Gastroesophageal sphincter (tissue), 4 donors: ENCODE results near the gene RREB1. TPM values are rescaled to one million over a fixed set of nuclear protein-coding genes. Genes with fewer than 3 reads are reported as not detected.

ENCODE experiments used
- ATAC-seq: fragments of 150-250 bp; one replicate; pipeline ENCODE4 v1.9.1; 2016; ENCODE audit warnings: mild to moderate bottlenecking, moderate library complexity
- H3K27ac ChIP-seq, 4 donors: fragments of 200-600 bp; sonication (generic) in 3 of 4; 1 replicate in 3 of 4; 2 replicates in 1 of 4; pipeline ENCODE4 v1.5.1; 2016 to 2019
- H3K27me3 ChIP-seq: fragments of 200-600 bp; sonication (generic); one replicate; pipeline ENCODE4 v1.5.1; 2019
- H3K36me3 ChIP-seq, 2 donors: fragments of 200-600 bp; sonication (generic); one replicate each; pipeline ENCODE4 v1.5.1; 2019; ENCODE audit warnings: control low read depth in 1 of 2
- H3K4me1 ChIP-seq, 3 donors: fragments of 200-600 bp; sonication (generic); 1 replicate in 2 of 3; 2 replicates in 1 of 3; pipeline ENCODE4 v1.5.1; 2016 to 2019; ENCODE audit warnings: control low read depth in 2 of 3
- H3K4me3 ChIP-seq, 2 donors: fragments of 200-600 bp; sonication (generic); one replicate each; pipeline ENCODE4 v1.5.1; 2019; ENCODE audit warnings: mild to moderate bottlenecking in 1 of 2, moderate library complexity in 1 of 2
- H3K9me3 ChIP-seq, 3 donors: fragments of 200-600 bp; sonication (generic); one replicate each; pipeline ENCODE4 v1.5.1; 2017 to 2019; ENCODE audit warnings: control low read depth in 2 of 3
- EP300 ChIP-seq: sonication (generic); formaldehyde crosslinking; IDR thresholded peaks from one replicate; pipeline ENCODE4 v1.6.1; 2017; ENCODE audit warnings: antibody characterized with exemption, mild to moderate bottlenecking
- POLR2A ChIP-seq, 2 donors: fragments of 450-650 bp; IDR thresholded peaks; one replicate each; pipeline ENCODE4 v1.6.1; 2017; ENCODE audit warnings: antibody characterized with exemption in 2 of 2, mild to moderate bottlenecking in 2 of 2, moderate library complexity in 1 of 2
- POLR2AphosphoS5 ChIP-seq: sonication (generic); formaldehyde crosslinking; IDR thresholded peaks from one replicate; pipeline ENCODE4 v1.6.1; 2017; ENCODE audit warnings: antibody characterized with exemption
- WGBS, 2 donors: methylation state at CpG; one replicate each; pipeline ENCODE4 v1.1.5; 2018; ENCODE audit warnings: low coverage in 1 of 2; 5-methylcytosine and 5-hydroxymethylcytosine counted together
- total RNA-seq, 4 donors: library from RNA; depleted of rRNA; stranded (reverse); fragments of >200 nt; gene quantifications; one replicate each; pipeline ENCODE4 v1.1.0, GENCODE V29; 2016
- TF ChIP-seq, protein P1 (sequence below), 4 experiments: fragments of 200-600 bp in 2 of 4; fragments of 450-650 bp in 2 of 4; sonication (generic) in 1 of 4; IDR thresholded peaks; one replicate each; pipeline ENCODE4 v1.5.1; 2017 to 2019; ENCODE audit warnings: antibody characterized with exemption in 4 of 4, mild to moderate bottlenecking in 2 of 4, moderate library complexity in 2 of 4

Gene RREB1
- total RNA-seq, 4 donors from 2014 or later, result 20.3 to 40.8 (median 28.1) TPM

DNA sequence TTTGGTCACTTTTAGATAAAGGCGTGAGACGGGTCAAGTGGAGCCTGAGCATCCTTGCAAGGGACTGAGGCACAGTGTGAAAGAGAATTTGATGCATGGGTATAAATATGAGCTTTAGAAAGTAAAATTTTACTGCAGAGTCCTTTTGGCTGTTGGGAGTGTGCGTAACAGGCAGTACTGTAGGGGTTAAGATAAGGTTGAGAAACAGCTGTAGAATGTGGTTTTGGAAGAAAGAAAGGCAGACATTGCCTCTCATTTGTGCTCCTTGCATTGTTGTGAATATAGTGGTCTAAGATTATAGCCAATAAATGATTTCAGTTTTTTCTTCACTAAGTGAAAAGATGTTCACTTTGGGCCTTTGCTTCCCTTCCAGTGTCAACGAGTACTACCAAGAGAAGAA lies 73.0 kb downstream of the RREB1 start:
- WGBS, 2 donors, result 95 to 100% methylated on average over 1 to 4 of the region's 4 CpGs
- H3K4me1 ChIP-seq, result peaks cover 2 to 11% (median 4%) of the 10 kb centered on the region in 3 donors
- no peak for ATAC-seq
- no peak for TF ChIP-seq POLR2AphosphoS5
- TF ChIP-seq POLR2A (IDR thresholded peaks at IDR 0.05), result no peak
- no peak overlapping the region for H3K4me3 ChIP-seq
- no peaks in the 10 kb centered on the region for H3K9me3 ChIP-seq
- peaks cover 0 to 79% of the 10 kb centered on the region in 2 donors for H3K36me3 ChIP-seq
- no peak overlapping the region for H3K27ac ChIP-seq
- H3K27me3 ChIP-seq, result no peaks in the 10 kb centered on the region

DNA sequence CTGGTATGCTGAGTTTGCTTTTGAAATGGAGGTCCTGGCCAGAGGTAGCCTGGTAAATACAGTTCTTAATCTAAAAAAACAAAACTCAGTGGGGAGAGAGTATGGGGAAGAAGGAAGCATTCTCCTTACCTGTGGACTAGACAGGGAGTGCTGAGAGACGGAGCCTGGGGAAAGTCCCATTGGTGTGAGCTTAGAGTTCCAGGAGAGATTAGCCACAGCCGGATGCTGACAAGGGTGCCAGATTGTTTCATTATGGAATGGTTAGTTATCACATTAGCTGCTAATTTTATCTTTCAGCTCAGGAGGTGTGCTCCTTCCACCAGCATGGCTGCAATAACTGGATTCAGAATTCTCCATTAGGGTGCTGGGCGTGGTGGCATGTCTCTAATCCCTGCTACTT lies 75.9 kb downstream of the RREB1 start:
- peaks cover 0 to 95% of the 10 kb centered on the region in 2 donors for H3K36me3 ChIP-seq

DNA sequence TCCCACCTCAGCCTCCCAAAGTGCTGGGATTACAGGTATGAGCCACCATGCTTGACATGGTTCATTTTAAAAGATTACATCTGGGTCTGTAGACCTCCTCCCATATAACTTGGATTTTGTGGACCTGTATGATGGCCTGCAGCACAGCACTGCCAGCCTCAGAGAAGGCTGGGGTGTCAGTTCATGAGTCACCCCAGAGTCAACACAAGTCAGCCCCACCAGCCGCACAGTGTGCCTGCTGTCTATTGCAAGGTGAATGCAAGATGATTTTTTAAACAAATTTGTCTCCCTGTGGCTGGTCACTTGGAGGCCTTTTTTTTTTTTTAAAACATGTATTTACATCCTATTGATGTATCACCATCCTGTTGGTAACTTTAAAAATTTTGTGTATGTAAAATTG lies 76.7 kb downstream of the RREB1 start:
- whole genome bisulfite sequencing, 2 donors, result 57 to 80% methylated on average over 1 of the region's 1 CpG
- peaks cover 0 to 98% of the 10 kb centered on the region in 2 donors for H3K36me3 ChIP-seq

More for the DNA sequence above, 75.9 kb downstream of the RREB1 start:
- TF ChIP-seq POLR2A (IDR thresholded peaks at IDR 0.05), result no peak
- ATAC-seq, result no peak
- Histone ChIP-seq H3K4me1 (no peaks in the 10 kb centered on the region), H3K27ac (no peak overlapping the region), H3K9me3 (no peaks in the 10 kb centered on the region), H3K27me3 (no peaks in the 10 kb centered on the region), H3K4me3 (no peak overlapping the region)
- 50% methylated on average over 3 of the region's 3 CpGs; no CpG with 5 or more reads in 1 of the 2 donors for WGBS, 2 donors

DNA sequence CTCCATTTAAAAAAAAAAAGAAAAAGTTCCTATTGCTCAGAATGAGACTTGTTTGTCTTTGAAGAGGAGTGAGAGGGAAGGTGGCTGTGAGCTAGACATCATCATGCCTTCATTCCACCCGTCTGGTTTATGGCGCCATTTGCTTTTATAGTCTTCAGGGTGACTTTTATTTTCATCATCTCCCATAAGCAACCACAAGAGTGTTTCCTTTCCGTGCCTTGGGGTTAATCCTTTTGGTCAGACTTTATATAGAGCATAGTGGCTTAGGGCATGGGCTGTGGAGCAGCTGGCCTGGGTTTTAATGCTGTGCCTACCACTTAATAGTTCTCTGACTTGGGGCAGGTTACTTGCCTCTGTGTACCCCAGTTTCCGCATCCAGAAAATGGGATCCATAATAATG lies 77.8 kb downstream of the RREB1 start:
- Histone ChIP-seq H3K27me3 (no peaks in the 10 kb centered on the region), H3K9me3 (no peaks in the 10 kb centered on the region), H3K27ac (no peak overlapping the region), H3K4me1 (no peaks in the 10 kb centered on the region), H3K4me3 (no peak overlapping the region), H3K36me3 (peaks cover 0 to 99% of the 10 kb centered on the region in 2 donors)
- TF ChIP-seq POLR2A (IDR thresholded peaks at IDR 0.05), result no peak
- TF ChIP-seq EP300, result no peak
- TF ChIP-seq, protein P1, sequence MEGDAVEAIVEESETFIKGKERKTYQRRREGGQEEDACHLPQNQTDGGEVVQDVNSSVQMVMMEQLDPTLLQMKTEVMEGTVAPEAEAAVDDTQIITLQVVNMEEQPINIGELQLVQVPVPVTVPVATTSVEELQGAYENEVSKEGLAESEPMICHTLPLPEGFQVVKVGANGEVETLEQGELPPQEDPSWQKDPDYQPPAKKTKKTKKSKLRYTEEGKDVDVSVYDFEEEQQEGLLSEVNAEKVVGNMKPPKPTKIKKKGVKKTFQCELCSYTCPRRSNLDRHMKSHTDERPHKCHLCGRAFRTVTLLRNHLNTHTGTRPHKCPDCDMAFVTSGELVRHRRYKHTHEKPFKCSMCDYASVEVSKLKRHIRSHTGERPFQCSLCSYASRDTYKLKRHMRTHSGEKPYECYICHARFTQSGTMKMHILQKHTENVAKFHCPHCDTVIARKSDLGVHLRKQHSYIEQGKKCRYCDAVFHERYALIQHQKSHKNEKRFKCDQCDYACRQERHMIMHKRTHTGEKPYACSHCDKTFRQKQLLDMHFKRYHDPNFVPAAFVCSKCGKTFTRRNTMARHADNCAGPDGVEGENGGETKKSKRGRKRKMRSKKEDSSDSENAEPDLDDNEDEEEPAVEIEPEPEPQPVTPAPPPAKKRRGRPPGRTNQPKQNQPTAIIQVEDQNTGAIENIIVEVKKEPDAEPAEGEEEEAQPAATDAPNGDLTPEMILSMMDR (IDR thresholded peaks at IDR 0.05), result no peak
- TF ChIP-seq POLR2AphosphoS5, result no peak
- no peak for ATAC-seq
- 82 to 92% methylated on average over 4 of the region's 4 CpGs for WGBS, 2 donors

More for the DNA sequence above, 76.7 kb downstream of the RREB1 start:
- no peak for ATAC-seq
- Histone ChIP-seq H3K9me3 (no peaks in the 10 kb centered on the region), H3K4me1 (no peaks in the 10 kb centered on the region), H3K27me3 (no peaks in the 10 kb centered on the region), H3K27ac (no peak overlapping the region), H3K4me3 (no peak overlapping the region)
- TF ChIP-seq POLR2AphosphoS5, result no peak
- TF ChIP-seq POLR2A (IDR thresholded peaks at IDR 0.05), result no peak
- TF ChIP-seq EP300, result no peak
- TF ChIP-seq, protein P1 (IDR thresholded peaks at IDR 0.05), result no peak

DNA sequence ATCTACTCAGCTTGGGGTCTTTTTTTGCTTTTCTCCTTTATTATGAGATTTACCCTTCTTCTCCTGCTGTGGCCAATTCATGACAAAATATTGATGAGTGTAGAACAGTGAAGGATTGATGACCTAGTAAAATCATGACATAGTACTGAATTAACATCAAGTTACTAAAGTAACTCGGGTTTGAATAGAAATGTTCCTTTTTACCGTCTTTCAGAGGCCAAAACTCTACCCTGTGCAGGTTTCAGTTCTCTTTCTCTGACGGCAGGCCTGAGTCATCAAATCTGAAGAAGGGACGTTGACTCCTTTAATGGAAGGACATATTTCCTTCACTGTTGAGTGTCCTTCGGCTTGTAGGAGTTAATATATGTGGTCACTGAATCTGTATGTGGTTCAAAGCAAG lies 80.7 kb downstream of the RREB1 start:
- Histone ChIP-seq H3K4me1 (no peaks in the 10 kb centered on the region), H3K9me3 (no peaks in the 10 kb centered on the region), H3K27me3 (no peaks in the 10 kb centered on the region), H3K27ac (no peak overlapping the region), H3K4me3 (no peak overlapping the region), H3K36me3 (peaks cover 0 to 85% of the 10 kb centered on the region in 2 donors)
- no peak for TF ChIP-seq POLR2AphosphoS5
- no peak for TF ChIP-seq EP300
- no peak for TF ChIP-seq POLR2A (IDR thresholded peaks at IDR 0.05)
- TF ChIP-seq, protein P1 (IDR thresholded peaks at IDR 0.05), result no peak
- WGBS, 2 donors, result 73 to 86% methylated on average over 4 to 5 of the region's 5 CpGs
- ATAC-seq, result peak; percentile 41

DNA sequence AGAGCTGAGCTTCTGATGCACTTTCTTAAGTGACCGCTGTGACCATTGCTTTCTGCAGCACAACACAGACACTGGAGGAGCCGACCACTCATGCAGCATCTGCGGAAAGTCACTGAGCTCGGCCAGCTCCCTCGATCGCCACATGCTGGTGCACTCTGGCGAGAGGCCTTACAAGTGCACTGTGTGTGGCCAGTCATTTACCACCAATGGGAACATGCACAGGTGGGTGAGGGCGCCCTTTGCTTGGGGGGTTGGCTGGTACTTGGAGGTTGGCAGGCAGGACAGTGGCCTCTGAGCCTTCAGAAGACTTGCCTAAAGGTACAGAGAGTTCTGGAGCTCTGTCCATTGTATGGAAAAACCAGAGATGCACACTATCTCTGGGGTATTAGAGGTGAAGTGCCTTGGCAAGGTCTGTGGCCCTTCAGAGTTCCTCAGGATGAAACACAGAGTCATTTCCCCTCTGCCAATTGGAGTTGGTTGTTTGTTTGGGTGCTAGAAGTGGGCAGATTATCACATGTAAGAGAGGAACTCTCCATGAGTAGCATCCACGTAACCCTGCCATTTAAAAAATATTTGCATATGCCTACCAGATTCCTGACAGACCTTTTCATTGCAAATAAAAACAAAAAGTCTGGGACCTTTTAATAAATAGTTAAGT lies 81.5 kb downstream of the RREB1 start:
- no peaks in the 10 kb centered on the region for H3K27me3 ChIP-seq
- H3K36me3 ChIP-seq, result peaks cover 0 to 78% of the 10 kb centered on the region in 2 donors
- H3K4me3 ChIP-seq, result no peak overlapping the region
- ATAC-seq, result no peak
- H3K9me3 ChIP-seq, result no peaks in the 10 kb centered on the region
- TF ChIP-seq POLR2A (IDR thresholded peaks at IDR 0.05), result no peak
- TF ChIP-seq POLR2AphosphoS5, result no peak
- TF ChIP-seq EP300, result no peak
- TF ChIP-seq, protein P1 (IDR thresholded peaks at IDR 0.05), result no peak
- H3K27ac ChIP-seq, result peak overlapping the region in 1 of 4 donors; percentile 9
- 89 to 90% methylated on average over 2 to 4 of the region's 9 CpGs for WGBS, 2 donors
- peaks cover 0 to 2% (median 0%) of the 10 kb centered on the region in 3 donors for H3K4me1 ChIP-seq
